Neural cell (in vitro differentiated cells): ENCODE results near the gene HEXIM1. TPM values are rescaled to one million over a fixed set of nuclear protein-coding genes. Genes with fewer than 3 reads are reported as not detected.
A peak's percentile ranks its signal among the peaks of the same experiment; 100 is the strongest.

ENCODE experiments used
- H2AFZ ChIP-seq: fragments of 200-600, 300-800 bp; sonication (generic), shearing (Covaris generic); 2 replicates; pipeline ENCODE4 v1.6.0; 2014; ENCODE audit warnings: low read depth, mild to moderate bottlenecking, antibody characterized with exemption, low read length, moderate library complexity
- H3F3A ChIP-seq: fragments of 200-600 bp; shearing (Covaris generic); 2 replicates; pipeline ENCODE4 v1.6.1; 2016; ENCODE audit warnings: mild to moderate bottlenecking, moderate library complexity, mixed read lengths, antibody characterized with exemption, low read length; ENCODE audit not compliant: insufficient read depth, poor library complexity, severe bottlenecking
- H3K27ac ChIP-seq: fragments of 200-600, 300-800 bp; sonication (generic), shearing (Covaris generic); 2 replicates; pipeline ENCODE4 v1.5.1; 2014; ENCODE audit warnings: mild to moderate bottlenecking, low read length, moderate library complexity
- H3K27me3 ChIP-seq: fragments of 300-800, 200-600 bp; sonication (generic), shearing (Covaris generic); 2 replicates; pipeline ENCODE4 v1.6.0; 2014; ENCODE audit warnings: mild to moderate bottlenecking, low read depth, low read length, moderate library complexity; ENCODE audit not compliant: insufficient read depth
- H3K36me3 ChIP-seq: fragments of 300-800, 200-600 bp; sonication (generic), shearing (Covaris generic); 2 replicates; pipeline ENCODE4 v1.5.1; 2014; ENCODE audit warnings: mild to moderate bottlenecking, antibody characterized with exemption, low read length, moderate library complexity; ENCODE audit not compliant: insufficient read depth
- H3K4me2 ChIP-seq: fragments of 300-800, 200-600 bp; sonication (generic), shearing (Covaris generic); 2 replicates; pipeline ENCODE4 v1.6.0; 2014; ENCODE audit warnings: mild to moderate bottlenecking, low read length
- H3K4me3 ChIP-seq: fragments of 300-800, 200-600 bp; sonication (generic), shearing (Covaris generic); 2 replicates; pipeline ENCODE4 v1.5.1; 2014; ENCODE audit warnings: mild to moderate bottlenecking, low read length, moderate library complexity
- H3K79me2 ChIP-seq: fragments of 200-600 bp; shearing (Covaris generic); replicated peaks from 2 replicates; pipeline ENCODE4 v1.6.0; 2014; ENCODE audit warnings: mild to moderate bottlenecking, low read length, moderate library complexity; ENCODE audit not compliant: insufficient read depth
- H3K9ac ChIP-seq: fragments of 300-800, 200-600 bp; sonication (generic), shearing (Covaris generic); 2 replicates; pipeline ENCODE4 v1.6.1; 2016; ENCODE audit warnings: mild to moderate bottlenecking, low read length, mixed read lengths
- H3K9me2 ChIP-seq: fragments of 200-600 bp; shearing (Covaris generic); 2 replicates; pipeline ENCODE4 v1.6.1; 2016; ENCODE audit warnings: mild to moderate bottlenecking, low read length, mixed read lengths; ENCODE audit not compliant: insufficient read depth
- H3K9me3 ChIP-seq: fragments of 200-600, 300-800 bp; sonication (generic), shearing (Covaris generic); 2 replicates; pipeline ENCODE4 v1.6.1; 2016; ENCODE audit warnings: mild to moderate bottlenecking, mixed run types, low read length, moderate library complexity, mixed read lengths
- H4K20me1 ChIP-seq: fragments of 200-600 bp; shearing (Covaris generic); 2 replicates; pipeline ENCODE4 v1.6.1; 2016; ENCODE audit warnings: mild to moderate bottlenecking, mixed run types; ENCODE audit not compliant: insufficient read depth
- CTCF ChIP-seq: fragments of 450-650 bp; IDR thresholded peaks from 2 replicates; pipeline ENCODE4 v1.5.1; 2014; ENCODE audit warnings: antibody characterized with exemption, mild to moderate bottlenecking, moderate library complexity; ENCODE audit not compliant: poor library complexity, severe bottlenecking
- EP300 ChIP-seq: fragments of 450-650 bp; conservative IDR thresholded peaks from 2 replicates; pipeline ENCODE4 v1.6.1; 2014; ENCODE audit warnings: antibody characterized with exemption, mild to moderate bottlenecking, moderate library complexity; ENCODE audit not compliant: poor library complexity, severe bottlenecking
- EZH2 ChIP-seq: fragments of 200-600, 300-800 bp; shearing (Covaris generic), sonication (generic); IDR thresholded peaks from 2 replicates; pipeline ENCODE4 v1.6.1; 2014; ENCODE audit warnings: antibody characterized with exemption, low read length, borderline replicate concordance, mild to moderate bottlenecking; ENCODE audit not compliant: insufficient read depth, poor library complexity, severe bottlenecking
- MXI1 ChIP-seq: fragments of 450-650 bp; conservative IDR thresholded peaks from 2 replicates; pipeline ENCODE4 v1.6.1; 2014; ENCODE audit warnings: antibody characterized with exemption, mild to moderate bottlenecking; ENCODE audit not compliant: poor library complexity, severe bottlenecking
- POLR2AphosphoS5 ChIP-seq: IDR thresholded peaks from 2 replicates; pipeline ENCODE4 v1.6.1; 2012
- RAD21 ChIP-seq: fragments of 450-650 bp; conservative IDR thresholded peaks from 2 replicates; pipeline ENCODE4 v1.6.1; 2014; ENCODE audit warnings: antibody characterized with exemption, mild to moderate bottlenecking, moderate library complexity
- REST ChIP-seq: IDR thresholded peaks from 2 replicates; pipeline ENCODE4 v1.6.1; 2012; ENCODE audit warnings: borderline replicate concordance
- SMC3 ChIP-seq: fragments of 450-650 bp; conservative IDR thresholded peaks from 2 replicates; pipeline ENCODE4 v1.6.1; 2014; ENCODE audit warnings: antibody characterized with exemption, mild to moderate bottlenecking, moderate library complexity; ENCODE audit not compliant: poor library complexity
- TAF1 ChIP-seq: IDR thresholded peaks from 2 replicates; pipeline ENCODE4 v1.6.1; 2012; ENCODE audit warnings: low read depth
- polyA plus RNA-seq: library from polyadenylated mRNA; depleted of rRNA; stranded (reverse); fragments of >200 nt; gene quantifications from 2 replicates; pipeline ENCODE4 v1.2.3, GENCODE V29; 2014

Gene HEXIM1
- polyA plus RNA-seq, 1 donor from 2014 or later, result 9.0 TPM

- H4K20me1 ChIP-seq, result no peaks in the 10 kb centered on the region
- TF ChIP-seq EP300 (peak; percentile 24), TAF1 (no peak), EZH2 (no peak), POLR2AphosphoS5 (peak; percentile 83), SMC3 (no peak), REST (no peak), MXI1 (peak; percentile 7), CTCF (peak; percentile 72), RAD21 (peak; percentile 52)
- H3K4me3 ChIP-seq, result peak overlapping the region; percentile 97
- peak overlapping the region; percentile 67 for H3K4me2 ChIP-seq
- peak overlapping the region; percentile 87 for H3K27ac ChIP-seq
- H3F3A ChIP-seq, result no peaks in the 10 kb centered on the region
- no peaks in the 10 kb centered on the region for H3K36me3 ChIP-seq
- no peaks in the 10 kb centered on the region for H3K27me3 ChIP-seq
- peak overlapping the region; percentile 97 for H3K9ac ChIP-seq
- no peaks in the 10 kb centered on the region for H3K9me2 ChIP-seq
- H3K9me3 ChIP-seq, result no peaks in the 10 kb centered on the region
- H2AFZ ChIP-seq, result peak overlapping the region; percentile 93
- H3K79me2 ChIP-seq, result no peaks in the 10 kb centered on the region
Observed at GRCh38 chr17:45132572-45133463, 15.5 kb upstream of the HEXIM1 start.

- no peaks in the 10 kb centered on the region for H3K9me2 ChIP-seq
- H3K27me3 ChIP-seq, result no peaks in the 10 kb centered on the region
- H3K9ac ChIP-seq, result no peak within 1 kb of the TSS
- TF ChIP-seq SMC3, result peak; percentile 89
- TF ChIP-seq REST, result no peak
- no peak for TF ChIP-seq POLR2AphosphoS5
- no peak for TF ChIP-seq TAF1
- no peak for TF ChIP-seq EZH2
- peak; percentile 82 for TF ChIP-seq RAD21
- peak; percentile 14 for TF ChIP-seq EP300
- no peak for TF ChIP-seq MXI1
- peak; percentile 100 for TF ChIP-seq CTCF
- no peaks in the 10 kb centered on the region for H3K79me2 ChIP-seq
- H3F3A ChIP-seq, result no peaks in the 10 kb centered on the region
- H3K4me3 ChIP-seq, result peak within 1 kb of the TSS; percentile 58
- no peaks in the 10 kb centered on the region for H3K9me3 ChIP-seq
- no peaks in the 10 kb centered on the region for H4K20me1 ChIP-seq
- H3K4me2 ChIP-seq, result no peak within 1 kb of the TSS
- no peak within 1 kb of the TSS for H3K27ac ChIP-seq
- H3K36me3 ChIP-seq, result no peaks in the 10 kb centered on the region
- H2AFZ ChIP-seq, result no peak within 1 kb of the TSS
Observed at GRCh38 chr17:45135192-45135977, 12.9 kb upstream of the HEXIM1 start, which contains the start of gene ACBD4. Gene ACBD4, plus strand, starts transcription at chr17:45135687. Its CDS starts 458 bp downstream, at chr17:45136145.
